Tibial nerve (tissue), 4 donors: ENCODE measurements around the gene RAB6B. TPM values are rescaled to one million over a fixed set of nuclear protein-coding genes. Genes with fewer than 3 reads are reported as not detected.

Experiments used
- DNase-seq, 2 donors: peaks; one replicate each; pipeline ENCODE4 v3.0.0-alpha.2; 2019; ENCODE audit warnings: low spot score in 2 of 2
- H3K27ac ChIP-seq, 4 donors: fragments of 200-600 bp; sonication (generic) in 3 of 4; one replicate each; pipeline ENCODE4 v1.5.1; 2017 to 2019; ENCODE audit warnings: mild to moderate bottlenecking in 1 of 4
- H3K27me3 ChIP-seq, 2 donors: fragments of 200-600 bp; sonication (generic) in 1 of 2; one replicate each; pipeline versions ENCODE4 v1.5.1 to v1.6.0; 2017 to 2019
- H3K36me3 ChIP-seq, 3 donors: fragments of 200-600 bp; sonication (generic); one replicate each; pipeline ENCODE4 v1.5.1; 2018 to 2019
- H3K4me1 ChIP-seq, 4 donors: fragments of 200-600 bp; sonication (generic) in 3 of 4; one replicate each; pipeline ENCODE4 v1.5.1; 2017 to 2019
- H3K4me3 ChIP-seq, 4 donors: fragments of 200-600 bp; sonication (generic) in 3 of 4; one replicate each; pipeline ENCODE4 v1.5.1; 2017 to 2019; ENCODE audit warnings: mild to moderate bottlenecking in 1 of 4, moderate library complexity in 1 of 4
- H3K9me3 ChIP-seq, 4 donors: fragments of 200-600 bp; sonication (generic) in 3 of 4; one replicate each; pipeline ENCODE4 v1.5.1; 2017 to 2019
- CTCF ChIP-seq, 5 experiments: fragments of 200-600 bp in 3 of 5; fragments of 450-650 bp in 2 of 5; sonication (generic) in 3 of 5; IDR thresholded peaks; one replicate each; pipeline ENCODE4 v1.5.1; 2016 to 2019; ENCODE audit warnings: antibody characterized with exemption in 5 of 5, mild to moderate bottlenecking in 3 of 5, moderate library complexity in 2 of 5
- EP300 ChIP-seq, 2 donors: sonication (generic); formaldehyde crosslinking; IDR thresholded peaks; one replicate each; pipeline ENCODE4 v1.6.1; 2017; ENCODE audit warnings: antibody characterized with exemption in 2 of 2, mild to moderate bottlenecking in 1 of 2
- POLR2A ChIP-seq, 2 donors: fragments of 450-650 bp; IDR thresholded peaks; one replicate each; pipeline ENCODE4 v1.6.1; 2017; ENCODE audit warnings: antibody characterized with exemption in 2 of 2, mild to moderate bottlenecking in 2 of 2, moderate library complexity in 2 of 2
- WGBS, 2 donors: methylation state at CpG; one replicate each; pipeline ENCODE4 v1.1.5; 2018; 5-methylcytosine and 5-hydroxymethylcytosine counted together
- total RNA-seq, 4 donors: library from RNA; depleted of rRNA; stranded (reverse); fragments of >200 nt; gene quantifications; one replicate each; pipeline ENCODE4 v1.1.0, GENCODE V29; 2016

RAB6B gene
- total RNA-seq, 4 donors from 2014 or later: 1.4 to 3.6 (median 2.0) TPM

- H3K4me1 ChIP-seq: peaks cover 0 to 2% (median 0%) of the 10 kb centered on the region in 4 donors
- H3K36me3 ChIP-seq: peaks cover 0 to 84% (median 8%) of the 10 kb centered on the region in 3 donors
- no peak overlapping the region for H3K4me3 ChIP-seq
- no peaks in the 10 kb centered on the region for H3K9me3 ChIP-seq
- H3K27me3 ChIP-seq: no peaks in the 10 kb centered on the region
- TF ChIP-seq POLR2A (IDR thresholded peaks at IDR 0.05): no peak
- TF ChIP-seq CTCF (IDR thresholded peaks at IDR 0.05): peak in 1 of 5 experiments; percentile 8
- DNase-seq: peak; percentile 57 to 60
- peak overlapping the region in 1 of 4 donors; percentile 9 for H3K27ac ChIP-seq
- 67 to 78% methylated on average over 8 of the region's 8 CpGs for WGBS, 2 donors
Observed at GRCh38 chr3:133821767-133822638, 73.7 kb downstream of the RAB6B start.

GRCh38 chr3:133820889-133821675, 74.6 kb downstream of the RAB6B start:
- DNase-seq: no peak
- peaks cover 0 to 2% (median 0%) of the 10 kb centered on the region in 4 donors for H3K4me1 ChIP-seq
- TF ChIP-seq CTCF (IDR thresholded peaks at IDR 0.05) (no peak), EP300 (IDR thresholded peaks at IDR 0.05) (no peak), POLR2A (IDR thresholded peaks at IDR 0.05) (no peak)
- H3K27ac ChIP-seq: peak overlapping the region in 1 of 4 donors; percentile 9
- peaks cover 0 to 82% (median 8%) of the 10 kb centered on the region in 3 donors for H3K36me3 ChIP-seq
- WGBS, 2 donors: 84 to 89% methylated on average over 3 of the region's 3 CpGs
- no peak overlapping the region for H3K4me3 ChIP-seq
- H3K9me3 ChIP-seq: no peaks in the 10 kb centered on the region
- H3K27me3 ChIP-seq: no peaks in the 10 kb centered on the region

DNA sequence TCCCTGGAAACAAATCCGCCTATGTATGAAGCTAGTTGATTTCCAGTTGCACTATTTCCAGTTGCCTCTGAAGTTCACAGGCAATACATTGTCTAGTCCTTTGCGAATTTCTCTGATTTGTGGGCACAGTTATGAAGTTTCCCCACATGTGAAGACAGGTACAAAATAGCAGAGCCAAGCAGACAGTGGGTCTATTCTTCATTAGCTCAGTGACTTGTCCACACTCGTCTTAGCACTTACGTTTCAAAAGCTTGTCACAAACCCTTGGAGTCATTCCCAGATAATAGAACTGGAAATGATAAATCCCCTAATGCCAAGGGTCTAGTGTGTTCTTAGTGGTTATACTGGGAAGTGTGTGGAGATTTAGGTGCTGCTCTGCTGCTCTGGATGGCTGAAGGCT, 75.6 kb downstream of the RAB6B start:
- no peak overlapping the region for H3K4me3 ChIP-seq
- WGBS, 2 donors: 91 to 94% methylated on average over 4 of the region's 4 CpGs
- H3K9me3 ChIP-seq: no peaks in the 10 kb centered on the region
- H3K4me1 ChIP-seq: peaks cover 0 to 2% (median 0%) of the 10 kb centered on the region in 4 donors
- H3K27ac ChIP-seq: no peak overlapping the region
- TF ChIP-seq CTCF (IDR thresholded peaks at IDR 0.05) (no peak), EP300 (IDR thresholded peaks at IDR 0.05) (no peak), POLR2A (IDR thresholded peaks at IDR 0.05) (no peak)
- H3K27me3 ChIP-seq: no peaks in the 10 kb centered on the region
- DNase-seq: no peak
- peaks cover 0 to 84% (median 8%) of the 10 kb centered on the region in 3 donors for H3K36me3 ChIP-seq

DNA sequence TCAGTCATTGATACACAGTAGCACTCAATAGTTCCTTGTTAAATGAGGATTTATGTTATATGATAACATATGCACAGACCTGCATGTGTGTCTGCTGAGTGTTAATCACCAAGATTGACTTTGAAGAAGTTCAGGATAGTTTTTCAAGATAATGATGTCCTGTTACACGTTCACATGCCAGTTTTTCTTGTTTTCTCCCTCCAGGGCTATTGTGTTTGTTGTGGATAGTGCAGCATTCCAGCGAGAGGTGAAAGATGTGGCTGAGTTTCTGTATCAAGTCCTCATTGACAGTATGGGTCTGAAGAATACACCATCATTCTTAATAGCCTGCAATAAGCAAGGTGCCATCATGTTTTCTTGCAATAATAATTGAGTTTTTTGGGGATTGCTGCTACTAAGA, 80.3 kb downstream of the RAB6B start:
- no peak overlapping the region for H3K4me3 ChIP-seq
- no peak for DNase-seq
- H3K9me3 ChIP-seq: no peaks in the 10 kb centered on the region
- H3K4me1 ChIP-seq: no peaks in the 10 kb centered on the region
- no peak for TF ChIP-seq EP300 (IDR thresholded peaks at IDR 0.05)
- no peak for TF ChIP-seq POLR2A (IDR thresholded peaks at IDR 0.05)
- TF ChIP-seq CTCF (IDR thresholded peaks at IDR 0.05): no peak
- H3K27me3 ChIP-seq: no peaks in the 10 kb centered on the region
- H3K36me3 ChIP-seq: peaks cover 0 to 82% (median 8%) of the 10 kb centered on the region in 3 donors
- H3K27ac ChIP-seq: no peak overlapping the region
- WGBS, 2 donors: 78 to 84% methylated on average over 2 of the region's 2 CpGs
